ENCODE results near the gene GREB1. TPM values are rescaled to one million over a fixed set of nuclear protein-coding genes. Genes with fewer than 3 reads are reported as not detected.

Gene GREB1
- total RNA-seq, 1 donor from 2014 or later, result 30.8 TPM

- Histone ChIP-seq H3K4me1 (no peaks in the 10 kb centered on the region), H3K4me2 (no peak overlapping the region), H3K27ac (no peak overlapping the region), H3K79me2 (ENCODE audit: low read depth) (no peaks in the 10 kb centered on the region), H3K36me3 (peaks cover 5% of the 10 kb centered on the region), H2AFZ (replicated peaks) (no peak overlapping the region), H3K27me3 (no peaks in the 10 kb centered on the region), H3K4me3 (no peak overlapping the region), H3K9ac (no peak overlapping the region), H3F3A (ENCODE audit: low read depth) (no peaks in the 10 kb centered on the region), H4K20me1 (ENCODE audit: low read depth) (peaks cover 2% of the 10 kb centered on the region), H3K9me3 (ENCODE audit: low read depth) (no peaks in the 10 kb centered on the region)
- DNase-seq (ENCODE audit: low spot score), result no peak
- Mint-ChIP-seq H3K36me3 (peaks cover 46% of the 10 kb centered on the region), H3K27me3 (ENCODE audit: insufficient read depth, low read depth) (peaks cover 11% of the 10 kb centered on the region), H3K4me3 (no peak overlapping the region), H3K9me3 (no peaks in the 10 kb centered on the region), H3K4me1 (no peaks in the 10 kb centered on the region), H3K27ac (no peak overlapping the region)
- TF ChIP-seq EZH2phosphoT487 (IDR thresholded peaks at IDR 0.05) (no peak), CTCF (IDR thresholded peaks at IDR 0.05) (no peak), EZH2 (IDR thresholded peaks at IDR 0.05) (no peak)
Measured at GRCh38 chr2:11610624-11611242, 76.9 kb downstream of the GREB1 start.

GRCh38 chr2:11611251-11611650 is 77.4 kb downstream of the GREB1 start:
- no peaks in the 10 kb centered on the region for H3K4me1 Mint-ChIP-seq
- Histone ChIP-seq H3K9me3 (ENCODE audit: low read depth) (no peaks in the 10 kb centered on the region), H3K79me2 (ENCODE audit: low read depth) (no peaks in the 10 kb centered on the region), H2AFZ (replicated peaks) (no peak overlapping the region), H3F3A (ENCODE audit: low read depth) (no peaks in the 10 kb centered on the region), H3K4me3 (no peak overlapping the region), H3K36me3 (peaks cover 2% of the 10 kb centered on the region), H4K20me1 (ENCODE audit: low read depth) (peaks cover 4% of the 10 kb centered on the region), H3K27ac (no peak overlapping the region), H3K4me1 (no peaks in the 10 kb centered on the region), H3K9ac (no peak overlapping the region), H3K4me2 (no peak overlapping the region), H3K27me3 (no peaks in the 10 kb centered on the region)
- H3K36me3 Mint-ChIP-seq, result peaks cover 46% of the 10 kb centered on the region
- H3K4me3 Mint-ChIP-seq, result no peak overlapping the region
- no peak for TF ChIP-seq EZH2phosphoT487 (IDR thresholded peaks at IDR 0.05)
- TF ChIP-seq EZH2 (IDR thresholded peaks at IDR 0.05), result no peak
- no peak for TF ChIP-seq CTCF (IDR thresholded peaks at IDR 0.05)
- H3K27me3 Mint-ChIP-seq (ENCODE audit: insufficient read depth, low read depth), result peaks cover 11% of the 10 kb centered on the region
- no peak overlapping the region for H3K27ac Mint-ChIP-seq
- no peak for DNase-seq (ENCODE audit: low spot score)
- H3K9me3 Mint-ChIP-seq, result no peaks in the 10 kb centered on the region

GRCh38 chr2:11612553-11613215 is 78.8 kb downstream of the GREB1 start:
- no peak for DNase-seq (ENCODE audit: low spot score)
- H3K36me3 ChIP-seq, result no peaks in the 10 kb centered on the region
- Mint-ChIP-seq H3K27me3 (ENCODE audit: insufficient read depth, low read depth) (peaks cover 11% of the 10 kb centered on the region), H3K4me3 (no peak overlapping the region), H3K9me3 (no peaks in the 10 kb centered on the region), H3K4me1 (peaks cover 3% of the 10 kb centered on the region), H3K27ac (no peak overlapping the region), H3K36me3 (peaks cover 53% of the 10 kb centered on the region)
- no peak overlapping the region for H3K27ac ChIP-seq
- no peaks in the 10 kb centered on the region for H3K79me2 ChIP-seq (ENCODE audit: low read depth)
- H3K9me3 ChIP-seq (ENCODE audit: low read depth), result no peaks in the 10 kb centered on the region
- no peaks in the 10 kb centered on the region for H3F3A ChIP-seq (ENCODE audit: low read depth)
- H3K4me3 ChIP-seq, result no peak overlapping the region
- TF ChIP-seq EZH2phosphoT487 (IDR thresholded peaks at IDR 0.05), result no peak
- TF ChIP-seq EZH2 (IDR thresholded peaks at IDR 0.05), result no peak
- no peak for TF ChIP-seq CTCF (IDR thresholded peaks at IDR 0.05)
- no peak overlapping the region for H3K9ac ChIP-seq
- no peak overlapping the region for H2AFZ ChIP-seq (replicated peaks)
- peaks cover 4% of the 10 kb centered on the region for H4K20me1 ChIP-seq (ENCODE audit: low read depth)
- no peak overlapping the region for H3K4me2 ChIP-seq
- no peaks in the 10 kb centered on the region for H3K4me1 ChIP-seq
- H3K27me3 ChIP-seq, result no peaks in the 10 kb centered on the region
